K562 (cell line): ENCODE measurements around the gene RGMB. TPM values are rescaled to one million over a fixed set of nuclear protein-coding genes. Genes with fewer than 3 reads are reported as not detected.

Source experiments
- ATAC-seq: fragments of 200-7000 bp; cut with Tn5 transposase; 3 replicates; pipeline ENCODE4 v1.9.1; 2020; ENCODE audit warnings: moderate library complexity
- BruUV-seq: library from RNA; stranded (reverse); fragments of 400-500 nt; replicated peaks from 2 replicates; lab custom pipeline; 2021; lab: Mats Ljungman, UMichigan
- CTCF ChIA-PET: fragments of 300-600 bp; formaldehyde crosslinking; extraction: SDS; loops from one replicate; lab custom pipeline; 2021; ENCODE audit warnings: low intra/inter-chr PET ratio; lab: Yijun Ruan, JAX
- POLR2A ChIA-PET: fragments of 300-600, 350-650 bp; sonication (Branson Sonifier 250); formaldehyde crosslinking; extraction: SDS; loops from one replicate; lab custom pipeline; 2021; ENCODE audit warnings: antibody characterized with exemption, inconsistent platforms; lab: Yijun Ruan, JAX
- DNase-seq, 4 experiments: peaks; one replicate each; pipeline versions ENCODE4 v3.0.0 to v3.0.0-alpha.2; 2011 to 2018; ENCODE audit warnings: low spot score in 3 of 4, mixed read lengths in 3 of 4; ENCODE audit errors: extremely low read depth in 1 of 4
- FAIRE-seq: peaks from 2 replicates; lab custom pipeline; 2011; peaks lifted over from hg19 to GRCh38; lab: Jason Lieb, UNC
- H2AFZ ChIP-seq: 2 replicates; pipeline ENCODE4 v1.6.0; 2011; ENCODE audit warnings: low read depth, low read length, control low read depth, inconsistent platforms
- H3K27ac ChIP-seq: fragments of 200-600 bp; 3 replicates; pipeline ENCODE4 v1.8.0; 2011; ENCODE audit warnings: low read depth, mild to moderate bottlenecking, control low read depth, inconsistent platforms, low read length, moderate library complexity, mixed read lengths; ENCODE audit errors: extremely low read depth
- H3K27me3 ChIP-seq, 2 experiments: fragments of 300-600 bp in 1 of 2; 2 replicates in 1 of 2; 3 replicates in 1 of 2; pipeline versions ENCODE4 v1.6.0 to v1.8.0; 2011; ENCODE audit warnings: inconsistent platforms in 2 of 2, low read length in 2 of 2, mild to moderate bottlenecking in 1 of 2, mixed read lengths in 1 of 2, moderate library complexity in 1 of 2; ENCODE audit not compliant: control insufficient read depth in 2 of 2, insufficient read depth in 2 of 2
- H3K36me3 ChIP-seq: fragments of 300-600 bp; 3 replicates; pipeline ENCODE4 v1.8.0; 2011; ENCODE audit warnings: mild to moderate bottlenecking, low read length, inconsistent platforms; ENCODE audit not compliant: control insufficient read depth, insufficient read depth
- H3K4me1 ChIP-seq, 2 experiments: fragments of 200-600 bp in 1 of 2; replicated peaks in 1 of 2; 2 replicates in 1 of 2; 3 replicates in 1 of 2; pipeline versions ENCODE4 v1.5.1 to v1.8.0; 2011; ENCODE audit warnings: inconsistent platforms in 2 of 2, low read length in 2 of 2, mild to moderate bottlenecking in 1 of 2, mixed read lengths in 1 of 2, moderate library complexity in 1 of 2; ENCODE audit not compliant: control insufficient read depth in 2 of 2, insufficient read depth in 2 of 2
- H3K4me2 ChIP-seq: 2 replicates; pipeline ENCODE4 v1.6.1; 2011; ENCODE audit warnings: low read length, control low read depth, inconsistent platforms, mixed read lengths; ENCODE audit not compliant: insufficient read depth
- H3K4me3 ChIP-seq: fragments of 200-600 bp; sonication (generic), shearing (Covaris generic); 2 replicates; pipeline ENCODE4 v1.5.1; 2016; ENCODE audit warnings: control low read depth, inconsistent platforms
- H3K79me2 ChIP-seq: fragments of 200-600 bp; 3 replicates; pipeline ENCODE4 v1.8.0; 2011; ENCODE audit warnings: low read length, inconsistent platforms; ENCODE audit not compliant: control insufficient read depth, insufficient read depth
- H3K9ac ChIP-seq, 2 experiments: 2 replicates each; pipeline versions ENCODE4 v1.6.0 to v1.6.1; 2011; ENCODE audit warnings: low read depth in 2 of 2, low read length in 2 of 2, control low read depth in 1 of 2, inconsistent platforms in 1 of 2, mild to moderate bottlenecking in 1 of 2, mixed read lengths in 1 of 2; ENCODE audit not compliant: insufficient read depth in 1 of 2
- H3K9me1 ChIP-seq: one replicate; pipeline ENCODE4 v1.6.0; 2011; ENCODE audit warnings: inconsistent platforms, mild to moderate bottlenecking, low read length, moderate library complexity; ENCODE audit not compliant: control insufficient read depth, insufficient read depth
- H3K9me3 ChIP-seq: replicated peaks from 2 replicates; pipeline ENCODE4 v1.5.1; 2011; ENCODE audit warnings: low read depth, low read length, inconsistent platforms; ENCODE audit not compliant: control insufficient read depth, insufficient read depth
- H4K20me1 ChIP-seq: replicated peaks from 2 replicates; pipeline ENCODE4 v1.6.1; 2011; ENCODE audit warnings: low read length, inconsistent platforms, mixed read lengths; ENCODE audit not compliant: control insufficient read depth, insufficient read depth
- ADNP ChIP-seq: fragments of 200-800 bp; sonication (Bioruptor generic); IDR thresholded peaks from 2 replicates; pipeline ENCODE4 v1.6.1; 2016; ENCODE audit warnings: missing genetic modification characterization, missing compliant biosample characterization
- ARID3A ChIP-seq: IDR thresholded peaks from 2 replicates; pipeline ENCODE4 v1.6.1; 2012; ENCODE audit warnings: low read depth, low read length, improper control_type of control experiment, borderline replicate concordance
- BRF2 ChIP-seq: IDR thresholded peaks from 3 replicates; pipeline ENCODE4 v1.6.1; 2011; ENCODE audit warnings: borderline replicate concordance, mild to moderate bottlenecking; ENCODE audit not compliant: insufficient read length, insufficient read depth
- COPS2 ChIP-seq: fragments of 450-650 bp; conservative IDR thresholded peaks from 2 replicates; pipeline ENCODE4 v1.6.1; 2016; ENCODE audit warnings: mild to moderate bottlenecking, moderate library complexity
- ETV1 ChIP-seq: fragments of 450-650 bp; conservative IDR thresholded peaks from 2 replicates; pipeline ENCODE4 v1.6.1; 2016; ENCODE audit warnings: missing genetic modification characterization, control low read depth, low read depth, missing compliant biosample characterization
- HNRNPL ChIP-seq: fragments of 200-400 bp; formaldehyde crosslinking; IDR thresholded peaks from 2 replicates; pipeline ENCODE4 v1.6.1; 2017; ENCODE audit warnings: low read depth, mild to moderate bottlenecking, low read length
- JUND ChIP-seq, 2 experiments: IDR thresholded peaks; 2 replicates in 1 of 2; 3 replicates in 1 of 2; pipeline ENCODE4 v1.6.1; 2011; ENCODE audit warnings: borderline replicate concordance in 2 of 2, low read depth in 2 of 2, low read length in 2 of 2, improper control_type of control experiment in 1 of 2, missing biosample characterization in 1 of 2, missing genetic modification characterization in 1 of 2, missing genetic modification reagents in 1 of 2
- KLF6 ChIP-seq: fragments of 250-450 bp; sonication (Bioruptor Pico); IDR thresholded peaks from 2 replicates; pipeline ENCODE4 v1.4.0; 2020; ENCODE audit warnings: mild to moderate bottlenecking, moderate library complexity, borderline replicate concordance
- L3MBTL2 ChIP-seq: fragments of 450-650 bp; IDR thresholded peaks from 2 replicates; pipeline ENCODE4 v1.6.1; 2016; ENCODE audit warnings: mild to moderate bottlenecking, moderate library complexity
- MYNN ChIP-seq, 2 experiments: sonication (generic); formaldehyde crosslinking in 1 of 2; IDR thresholded peaks; 2 replicates each; pipeline versions ENCODE4 v1.5.0 to v1.6.1; 2016 to 2020; ENCODE audit warnings: antibody characterized with exemption in 1 of 2, missing genetic modification reagents in 1 of 2
- NRF1 ChIP-seq, 2 experiments: fragments of 450-650 bp; IDR thresholded peaks in 1 of 2; conservative IDR thresholded peaks in 1 of 2; 2 replicates each; pipeline ENCODE4 v1.6.1; 2014; ENCODE audit warnings: mild to moderate bottlenecking in 2 of 2
- POLR2G ChIP-seq: fragments of 200-400 bp; formaldehyde crosslinking; IDR thresholded peaks from 2 replicates; pipeline ENCODE4 v1.6.1; 2017; ENCODE audit warnings: low read depth, mild to moderate bottlenecking, antibody characterized with exemption, low read length, moderate library complexity
- SAFB ChIP-seq: fragments of 200-400 bp; formaldehyde crosslinking; IDR thresholded peaks from 2 replicates; pipeline ENCODE4 v1.6.1; 2017; ENCODE audit warnings: low read depth, low read length, borderline replicate concordance
- SMARCA4 ChIP-seq: fragments of 450-650 bp; IDR thresholded peaks from 2 replicates; pipeline ENCODE4 v1.6.1; 2016
- TCF3 ChIP-seq: sonication (generic); formaldehyde crosslinking; IDR thresholded peaks from 2 replicates; pipeline ENCODE4 v1.4.0; 2020; ENCODE audit warnings: mild to moderate bottlenecking, missing genetic modification reagents
- ZNF384 ChIP-seq: IDR thresholded peaks from 2 replicates; pipeline ENCODE4 v1.6.1; 2012; ENCODE audit warnings: low read depth, low read length, improper control_type of control experiment
- ZNF41 ChIP-seq: fragments of 250-450 bp; sonication (Bioruptor Pico); conservative IDR thresholded peaks from 2 replicates; pipeline ENCODE4 v1.4.0; 2020; ENCODE audit warnings: mild to moderate bottlenecking
- ZNF57 ChIP-seq: fragments of 450-650 bp; formaldehyde crosslinking; IDR thresholded peaks from 2 replicates; pipeline ENCODE4 v1.4.0; 2020; ENCODE audit warnings: mild to moderate bottlenecking, moderate library complexity
- ZNF699 ChIP-seq: fragments of 250-450 bp; sonication (Bioruptor Pico); IDR thresholded peaks from 2 replicates; pipeline ENCODE4 v1.8.0; 2021; ENCODE audit warnings: mild to moderate bottlenecking, moderate library complexity; ENCODE audit not compliant: insufficient replicate concordance
- in situ Hi-C: fragments of 300-500 bp; cut with MboI; formaldehyde crosslinking; loops from 4 replicates; pipeline ENCODE4 v1.15.0; 2018; ENCODE audit warnings: inconsistent platforms, mixed read lengths
- intact Hi-C: fragments of 100-400 bp; cut with micrococcal nuclease; formaldehyde crosslinking; loops from 2 replicates; pipeline ENCODE4 v1.14.2; 2022
- polyA plus RNA-seq, 8 experiments: library from polyadenylated mRNA; depleted of rRNA in 4 of 8; stranded (reverse) in 5 of 8; unstranded in 3 of 8; fragments of >200 nt; fragmentation: Nextera tagmentation in 2 of 8; fragmentation: Illumina TruSeq in 1 of 8; extraction: Ambion mirVana in 2 of 8; extraction: Trizol in 1 of 8; gene quantifications; 2 replicates each; pipeline versions ENCODE4 v1.2.1 to v1.2.3, GENCODE V29; 2011 to 2014; ENCODE audit warnings: inconsistent platforms in 1 of 8, missing spikeins in 1 of 8
- total RNA-seq, 7 experiments: library from RNA; depleted of rRNA in 6 of 7; stranded (reverse); fragments of >200 nt in 6 of 7; fragmentation: Illumina TruSeq in 2 of 7; extraction: Trizol in 2 of 7; gene quantifications; 2 replicates each; pipeline versions ENCODE4 v1.2.1 to v1.2.3, GENCODE V29; 2011 to 2021; ENCODE audit warnings: low replicate concordance in 1 of 7

The RGMB gene
- total and polyA plus RNA-seq, 9 of the 15 experiments (the other 6 are each of a cell fraction or from before 2014, with no cell fraction given) = 0.03 to 0.38 TPM; not detected in 7

- Histone ChIP-seq H3K27me3 (no peaks in the 10 kb centered on the region), H4K20me1 (no peaks in the 10 kb centered on the region), H3K27ac (no peak overlapping the region), H3K9ac (no peak overlapping the region), H3K4me3 (no peak overlapping the region), H2AFZ (no peak overlapping the region), H3K36me3 (no peaks in the 10 kb centered on the region), H3K9me1 (no peaks in the 10 kb centered on the region), H3K79me2 (no peaks in the 10 kb centered on the region), H3K4me1 (no peaks in the 10 kb centered on the region), H3K4me2 (no peak overlapping the region), H3K9me3 (no peaks in the 10 kb centered on the region)
- ChIA-PET POLR2A (no interaction called here), CTCF (no interaction called here)
- intact Hi-C loops = no loop called here
- ATAC-seq (no peak), DNase-seq (no peak), FAIRE-seq (no peak)
- BruUV-seq = no TSS peak
- in situ Hi-C loops = no loop called here
- no peak for TF ChIP-seq ZNF384
- TF ChIP-seq SAFB = no peak
- TF ChIP-seq ARID3A = no peak
- no peak for TF ChIP-seq KLF6 (CRISPR knock-in tag)
- no peak for TF ChIP-seq NRF1 (conservative IDR thresholded peaks at IDR 0.05 in 1 of 2, IDR thresholded peaks at IDR 0.05 in 1 of 2)
- TF ChIP-seq COPS2 = no peak
- no peak for TF ChIP-seq SMARCA4
- TF ChIP-seq JUND (IDR thresholded peaks at IDR 0.05; ENCODE audit: borderline replicate concordance, low read depth, low read length) = no peak
- TF ChIP-seq JUND (tag; IDR thresholded peaks at IDR 0.05; ENCODE audit: borderline replicate concordance, low read depth, low read length) = no peak
- no peak for TF ChIP-seq MYNN (IDR thresholded peaks at IDR 0.05)
- no peak for TF ChIP-seq MYNN (CRISPR knock-in tag; IDR thresholded peaks at IDR 0.05)
- TF ChIP-seq ETV1 (tag) = no peak
- no peak for TF ChIP-seq TCF3 (CRISPR knock-in tag)
- no peak for TF ChIP-seq ZNF699
- TF ChIP-seq ADNP (tag) = no peak
- no peak for TF ChIP-seq ZNF41 (CRISPR knock-in tag)
- no peak for TF ChIP-seq L3MBTL2
- TF ChIP-seq POLR2G = no peak
- TF ChIP-seq ZNF57 (CRISPR knock-in tag) = no peak
- TF ChIP-seq HNRNPL = no peak
- no peak for TF ChIP-seq BRF2
- TF ChIP-seq, all 486 proteins: peak for 0
Observed at GRCh38 chr5:98734646-98735045, 38.8 kb upstream of the RGMB start.
